Liver (tissue), 9 donors: Measurements from ENCODE around the gene AKT2. TPM values are rescaled to one million over a fixed set of nuclear protein-coding genes. Genes with fewer than 3 reads are reported as not detected.

Experiments
- DNase-seq: peaks from one replicate; pipeline ENCODE4 v3.0.0-alpha.2; 2017; ENCODE audit warnings: low spot score
- H3K27ac ChIP-seq, 2 donors: one replicate each; pipeline ENCODE4 v1.7.0; 2013; ENCODE audit warnings: inconsistent platforms in 2 of 2, low read length in 2 of 2, control low read depth in 1 of 2, low read depth in 1 of 2, mild to moderate bottlenecking in 1 of 2
- H3K27me3 ChIP-seq, 4 donors: one replicate each; pipeline versions ENCODE4 v1.6.1 to v1.7.0; 2013; ENCODE audit warnings: low read length in 3 of 4, inconsistent platforms in 1 of 4, mild to moderate bottlenecking in 1 of 4, moderate library complexity in 1 of 4; ENCODE audit not compliant: control insufficient read depth in 4 of 4, insufficient read depth in 4 of 4
- H3K36me3 ChIP-seq, 4 donors: one replicate each; pipeline versions ENCODE4 v1.6.1 to v1.7.0; 2013; ENCODE audit warnings: low read length in 3 of 4, mild to moderate bottlenecking in 3 of 4, low read depth in 1 of 4, moderate library complexity in 1 of 4; ENCODE audit not compliant: control insufficient read depth in 4 of 4, insufficient read depth in 3 of 4
- H3K4me1 ChIP-seq, 4 donors: one replicate each; pipeline versions ENCODE4 v1.6.1 to v1.7.0; 2013; ENCODE audit warnings: low read length in 3 of 4, mild to moderate bottlenecking in 3 of 4, moderate library complexity in 1 of 4; ENCODE audit not compliant: control insufficient read depth in 4 of 4, insufficient read depth in 4 of 4
- H3K4me3 ChIP-seq, 3 donors: one replicate each; pipeline versions ENCODE4 v1.6.1 to v1.7.0; 2013; ENCODE audit warnings: low read length in 3 of 3, control low read depth in 1 of 3, low read depth in 1 of 3, mild to moderate bottlenecking in 1 of 3
- H3K9ac ChIP-seq, 2 donors: one replicate each; pipeline ENCODE4 v1.7.0; 2013; ENCODE audit warnings: low read length in 2 of 2, mild to moderate bottlenecking in 2 of 2, moderate library complexity in 2 of 2, control low read depth in 1 of 2, low read depth in 1 of 2
- H3K9me3 ChIP-seq, 4 donors: one replicate each; pipeline versions ENCODE4 v1.6.1 to v1.7.0; 2013; ENCODE audit warnings: low read length in 3 of 4; ENCODE audit not compliant: control insufficient read depth in 4 of 4
- CTCF ChIP-seq: fragments of 150-350 bp; IDR thresholded peaks from 2 replicates; pipeline ENCODE4 v1.5.1; 2017; ENCODE audit warnings: improper control_type of control experiment, low read depth, low read length; ENCODE audit not compliant: missing input control
- FOXA1 ChIP-seq: IDR thresholded peaks from 2 replicates; pipeline ENCODE4 v1.6.1; 2016; ENCODE audit warnings: antibody characterized with exemption
- FOXA2 ChIP-seq: IDR thresholded peaks from 2 replicates; pipeline ENCODE4 v1.6.1; 2016; ENCODE audit warnings: antibody characterized with exemption
- GABPA ChIP-seq, 2 donors: IDR thresholded peaks in 1 of 2; conservative IDR thresholded peaks in 1 of 2; 2 replicates each; pipeline ENCODE4 v1.6.1; 2016; ENCODE audit warnings: antibody characterized with exemption in 2 of 2, mild to moderate bottlenecking in 1 of 2, moderate library complexity in 1 of 2
- HNF4A ChIP-seq, 2 donors: conservative IDR thresholded peaks; 2 replicates each; pipeline ENCODE4 v1.6.1; 2016; ENCODE audit warnings: antibody characterized with exemption in 2 of 2, mild to moderate bottlenecking in 2 of 2
- HNF4G ChIP-seq: IDR thresholded peaks from 2 replicates; pipeline ENCODE4 v1.6.1; 2016; ENCODE audit warnings: antibody characterized with exemption
- JUND ChIP-seq, 2 donors: IDR thresholded peaks; 2 replicates each; pipeline ENCODE4 v1.6.1; 2016; ENCODE audit warnings: antibody characterized with exemption in 2 of 2
- MAX ChIP-seq: IDR thresholded peaks from 2 replicates; pipeline ENCODE4 v1.6.1; 2016; ENCODE audit warnings: antibody characterized with exemption
- NR2F2 ChIP-seq: IDR thresholded peaks from 2 replicates; pipeline ENCODE4 v1.6.1; 2016; ENCODE audit warnings: antibody characterized with exemption
- RAD21 ChIP-seq, 2 donors: IDR thresholded peaks; 2 replicates each; pipeline ENCODE4 v1.6.1; 2016; ENCODE audit warnings: antibody characterized with exemption in 2 of 2, mild to moderate bottlenecking in 2 of 2
- RXRA ChIP-seq, 2 donors: IDR thresholded peaks; 2 replicates each; pipeline ENCODE4 v1.6.1; 2017 to 2018; ENCODE audit warnings: antibody characterized with exemption in 2 of 2, mild to moderate bottlenecking in 1 of 2
- SP1 ChIP-seq: IDR thresholded peaks from 2 replicates; pipeline ENCODE4 v1.6.1; 2018; ENCODE audit warnings: antibody characterized with exemption, mild to moderate bottlenecking
- TAF1 ChIP-seq: conservative IDR thresholded peaks from 2 replicates; pipeline ENCODE4 v1.6.1; 2016; ENCODE audit warnings: antibody characterized with exemption, mild to moderate bottlenecking
- WGBS: extraction: QIAGEN DNeasy Blood & Tissue Kit; methylation state at CpG from one replicate; pipeline ENCODE4 v1.1.7; 2013; 5-methylcytosine and 5-hydroxymethylcytosine counted together
- polyA plus RNA-seq, 2 donors: library from polyadenylated mRNA; stranded (reverse) in 1 of 2; unstranded in 1 of 2; fragments of 200-250 nt in 1 of 2; fragments of >200 nt in 1 of 2; fragmentation: Nextera tagmentation in 1 of 2; extraction: Ambion mirVana in 1 of 2; gene quantifications; one replicate each; pipeline versions ENCODE4 v1.2.1 to v1.2.3, GENCODE V29; 2013 to 2015
- total RNA-seq, 2 donors: library from RNA; depleted of rRNA; stranded (reverse); fragments of >200 nt; gene quantifications; one replicate each; pipeline ENCODE4 v1.2.3, GENCODE V29; 2014
- TF ChIP-seq, protein P1 (sequence below): IDR thresholded peaks from 2 replicates; pipeline ENCODE4 v1.6.1; 2016; ENCODE audit warnings: antibody characterized with exemption
- donor health status: healthy.
- donor health status: healthy.
- donor health status: healthy.
- donor health status: healthy.
- donor health status: healthy.

Gene AKT2
- total and polyA plus RNA-seq, 4 donors, result 23.2 to 110 (median 60.4) TPM

- TF ChIP-seq HNF4G, result no peak
- TF ChIP-seq RAD21 (IDR thresholded peaks at IDR 0.05), result no peak
- no peak for TF ChIP-seq MAX
Observed at GRCh38 chr19:40237791-40238190, 47.4 kb downstream of the AKT2 start (continued).

GRCh38 chr19:40236366-40236765 is 48.8 kb downstream of the AKT2 start:
- Histone ChIP-seq H3K9me3 (no peaks in the 10 kb centered on the region), H3K4me3 (no peak overlapping the region), H3K4me1 (peaks cover 4 to 12% (median 9%) of the 10 kb centered on the region in 4 donors), H3K27ac (no peak overlapping the region), H3K27me3 (no peaks in the 10 kb centered on the region), H3K9ac (no peak overlapping the region), H3K36me3 (peaks cover 22 to 69% (median 46%) of the 10 kb centered on the region in 4 donors)
- DNase-seq, result no peak
- WGBS, result 97% methylated on average over 6 of the region's 6 CpGs
- no peak for TF ChIP-seq FOXA2
- no peak for TF ChIP-seq SP1
- no peak for TF ChIP-seq MAX
- no peak for TF ChIP-seq JUND (IDR thresholded peaks at IDR 0.05)

DNA sequence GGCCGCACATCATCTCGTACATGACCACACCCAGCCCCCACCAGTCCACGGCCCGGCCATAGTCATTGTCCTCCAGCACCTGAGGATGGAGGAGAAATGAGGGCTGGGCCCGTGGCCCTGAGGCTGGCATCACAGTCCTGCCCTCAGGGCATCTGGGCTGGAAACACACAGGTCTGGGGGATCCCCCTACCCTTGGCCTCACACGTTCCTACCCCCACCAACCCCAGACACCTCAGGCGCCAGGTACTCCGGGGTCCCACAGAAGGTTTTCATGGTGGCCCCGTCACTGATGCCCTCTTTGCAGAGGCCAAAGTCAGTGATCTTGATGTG is 49.2 kb downstream of the AKT2 start:
- Histone ChIP-seq H3K27ac (no peak overlapping the region), H3K9me3 (no peaks in the 10 kb centered on the region), H3K4me1 (peaks cover 4 to 16% (median 12%) of the 10 kb centered on the region in 4 donors), H3K4me3 (no peak overlapping the region), H3K27me3 (no peaks in the 10 kb centered on the region), H3K36me3 (peaks cover 21 to 67% (median 43%) of the 10 kb centered on the region in 4 donors), H3K9ac (no peak overlapping the region)
- no peak for TF ChIP-seq FOXA2
- TF ChIP-seq NR2F2, result no peak
- TF ChIP-seq HNF4A (conservative IDR thresholded peaks at IDR 0.05), result no peak
- TF ChIP-seq, protein P1, sequence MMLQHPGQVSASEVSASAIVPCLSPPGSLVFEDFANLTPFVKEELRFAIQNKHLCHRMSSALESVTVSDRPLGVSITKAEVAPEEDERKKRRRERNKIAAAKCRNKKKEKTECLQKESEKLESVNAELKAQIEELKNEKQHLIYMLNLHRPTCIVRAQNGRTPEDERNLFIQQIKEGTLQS, result no peak
- no peak for TF ChIP-seq GABPA (IDR thresholded peaks at IDR 0.05 in 1 of 2, conservative IDR thresholded peaks at IDR 0.05 in 1 of 2)
- no peak for TF ChIP-seq TAF1
- no peak for TF ChIP-seq RXRA (IDR thresholded peaks at IDR 0.05)
- no peak for TF ChIP-seq JUND (IDR thresholded peaks at IDR 0.05)
- TF ChIP-seq CTCF, result no peak
- no peak for TF ChIP-seq MAX
- TF ChIP-seq FOXA1, result no peak
- DNase-seq, result no peak
- WGBS, result 97% methylated on average over 9 of the region's 9 CpGs
